NCI-H69 (cell line): ENCODE measurements around the gene ABCA8.

ENCODE experiments used
- DNase-seq: peaks from one replicate; lab custom pipeline; 2025; lab: John Stamatoyannopoulos, UW

ABCA8 gene

GRCh38 chr17:68943123-68943811 lies 11.9 kb downstream of the ABCA8 start:
- DNase-seq: no peak

- DNase-seq: no peak
Measured at GRCh38 chr17:68942389-68942788, 12.8 kb downstream of the ABCA8 start.

- DNase-seq: no peak
Measured at GRCh38 chr17:68941761-68942160, 13.4 kb downstream of the ABCA8 start.

- no peak for DNase-seq
Measured at GRCh38 chr17:68939195-68939594, 16.0 kb downstream of the ABCA8 start.

GRCh38 chr17:68937890-68938514 lies 17.2 kb downstream of the ABCA8 start:
- DNase-seq: no peak

GRCh38 chr17:68927516-68927915 lies 27.7 kb downstream of the ABCA8 start:
- no peak for DNase-seq

- no peak for DNase-seq
Measured at GRCh38 chr17:68924793-68925720, 30.1 kb downstream of the ABCA8 start.

GRCh38 chr17:68910789-68911431 lies 44.3 kb downstream of the ABCA8 start:
- DNase-seq: no peak

- DNase-seq: no peak
Measured at GRCh38 chr17:68910251-68910705, 44.9 kb downstream of the ABCA8 start.

GRCh38 chr17:68909066-68909465 lies 46.1 kb downstream of the ABCA8 start:
- no peak for DNase-seq

GRCh38 chr17:68908045-68908444 lies 47.1 kb downstream of the ABCA8 start:
- DNase-seq: no peak

- peak; percentile 7 for DNase-seq
Measured at GRCh38 chr17:68906638-68907037, 48.6 kb downstream of the ABCA8 start.

- no peak for DNase-seq
Measured at GRCh38 chr17:68903286-68903685, 51.9 kb downstream of the ABCA8 start.

- no peak for DNase-seq
Measured at GRCh38 chr17:68897557-68897956, 57.6 kb downstream of the ABCA8 start.

GRCh38 chr17:68892658-68893057 lies 62.5 kb downstream of the ABCA8 start:
- no peak for DNase-seq

GRCh38 chr17:68892193-68892592 lies 63.0 kb downstream of the ABCA8 start:
- no peak for DNase-seq

- DNase-seq: no peak
Measured at GRCh38 chr17:68886401-68886800, 68.8 kb downstream of the ABCA8 start.

- no peak for DNase-seq
Measured at GRCh38 chr17:68884888-68885287, 70.3 kb downstream of the ABCA8 start.

- DNase-seq: no peak
Measured at GRCh38 chr17:68878226-68878885, 76.8 kb downstream of the ABCA8 start.

- DNase-seq: no peak
Measured at GRCh38 chr17:68871447-68871846, 83.7 kb downstream of the ABCA8 start.

GRCh38 chr17:68870976-68871375 lies 84.2 kb downstream of the ABCA8 start:
- no peak for DNase-seq
